GM06990 (cell line): ENCODE results near the gene RAB6A.
"Not testable (repeated sequence)": the region's sequence is repeated elsewhere in the genome, so short reads cannot be mapped to it uniquely, and the experiment has no call there.

ENCODE experiments used
- DNase-seq: peaks from one replicate; pipeline ENCODE4 v3.0.0-alpha.2; 2011; ENCODE audit not compliant: insufficient read length; ENCODE audit errors: extremely low read depth
- H3K27me3 ChIP-seq: replicated peaks from 2 replicates; pipeline ENCODE4 v1.6.0; 2011; ENCODE audit warnings: low read length; ENCODE audit not compliant: control insufficient read depth, insufficient read depth
- H3K36me3 ChIP-seq: 2 replicates; pipeline ENCODE4 v1.5.1; 2011; ENCODE audit warnings: low read length; ENCODE audit not compliant: control insufficient read depth, insufficient read depth
- H3K4me3 ChIP-seq: replicated peaks from 2 replicates; pipeline ENCODE4 v1.5.1; 2011; ENCODE audit warnings: low read depth, mild to moderate bottlenecking, control low read depth, low read length
- CTCF ChIP-seq: IDR thresholded peaks from 2 replicates; pipeline ENCODE4 v1.5.1; 2011; ENCODE audit warnings: low read length, control low read depth, mild to moderate bottlenecking, inconsistent platforms; ENCODE audit not compliant: insufficient read depth, poor library complexity, severe bottlenecking

The RAB6A gene

DNA sequence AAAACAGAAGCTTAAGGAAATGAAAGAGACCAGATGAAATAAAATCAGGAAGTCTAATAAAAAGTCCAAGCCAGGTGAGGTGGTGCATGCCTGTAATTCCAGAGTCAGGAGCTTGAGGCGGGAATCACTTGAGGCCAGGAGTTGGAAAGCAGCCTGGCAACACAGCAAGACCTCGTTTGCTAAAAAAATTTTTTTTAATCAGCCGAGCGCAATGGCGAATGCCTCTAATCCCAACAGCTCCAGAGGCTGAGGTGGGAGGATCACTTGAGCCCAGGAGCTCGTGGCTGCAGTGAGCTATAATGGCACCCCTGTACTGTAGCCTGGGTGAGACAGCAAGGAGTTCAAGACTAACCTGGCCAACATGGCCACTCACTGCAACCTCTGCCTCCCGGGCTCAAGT lies 8.0 kb downstream of the RAB6A start:
- no peaks in the 10 kb centered on the region for H3K36me3 ChIP-seq
- H3K27me3 ChIP-seq, result no peaks in the 10 kb centered on the region
- TF ChIP-seq CTCF, result no peak
- no peak for DNase-seq
- H3K4me3 ChIP-seq, result no peak overlapping the region

DNA sequence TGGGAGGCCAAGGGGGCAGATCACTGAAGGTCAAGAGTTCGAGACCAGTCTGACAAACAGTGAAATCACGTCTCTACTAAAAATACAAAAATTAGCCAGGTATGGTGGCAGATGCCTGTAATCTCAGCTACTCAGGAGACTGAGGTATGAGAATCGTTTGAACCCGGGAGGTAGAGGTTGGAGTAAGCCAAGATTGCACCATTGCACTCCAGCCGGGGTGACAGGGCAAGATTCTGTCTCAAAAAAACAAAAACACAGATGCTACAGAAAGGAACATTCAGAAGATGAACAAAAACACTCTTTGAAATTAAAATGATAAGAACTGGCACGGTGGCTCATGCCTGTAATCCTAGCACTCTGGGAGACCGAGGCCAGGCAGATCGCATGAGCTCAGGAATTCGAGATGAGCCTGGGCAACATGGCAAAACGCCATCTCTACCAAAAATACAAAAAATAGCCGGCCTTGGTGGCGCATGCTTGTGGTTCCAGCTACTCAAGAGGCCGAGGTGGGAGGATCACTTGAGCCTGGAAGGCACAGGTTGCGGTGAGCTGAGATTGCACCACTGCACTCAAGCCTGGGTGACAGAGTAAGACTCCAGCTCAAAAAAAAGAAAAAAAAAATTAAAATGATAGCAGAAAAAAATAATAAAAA lies 8.5 kb downstream of the RAB6A start:
- no peak for DNase-seq
- Histone ChIP-seq H3K27me3 (no peaks in the 10 kb centered on the region), H3K36me3 (no peaks in the 10 kb centered on the region), H3K4me3 (no peak overlapping the region)
- no peak for TF ChIP-seq CTCF

DNA sequence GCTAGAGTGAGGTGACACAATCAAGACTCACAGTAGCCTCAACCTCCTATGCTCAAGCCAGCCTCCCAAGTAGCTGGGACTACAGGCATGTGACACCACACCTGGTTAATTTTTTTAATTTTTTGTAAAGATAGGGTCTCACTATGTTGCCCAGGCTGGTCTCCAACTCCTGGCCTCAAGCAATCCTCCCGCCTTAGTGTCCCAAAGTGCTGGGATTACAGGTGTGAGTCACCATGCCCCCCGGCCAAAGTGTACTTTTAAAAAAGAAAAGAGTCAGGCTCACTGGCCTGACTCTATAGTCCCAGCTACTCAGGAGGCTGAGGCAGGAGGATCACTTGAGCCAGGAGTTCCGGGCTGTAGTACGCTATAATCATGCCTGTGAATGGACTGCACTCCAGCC lies 10.0 kb downstream of the RAB6A start:
- not testable (repeated sequence) for H3K4me3 ChIP-seq, H3K36me3 ChIP-seq, H3K27me3 ChIP-seq, DNase-seq

GRCh38 chr11:73750228-73750627 lies 10.6 kb downstream of the RAB6A start:
- DNase-seq, result no peak
- Histone ChIP-seq H3K36me3 (no peaks in the 10 kb centered on the region), H3K27me3 (no peaks in the 10 kb centered on the region), H3K4me3 (no peak overlapping the region)
- no peak for TF ChIP-seq CTCF

DNA sequence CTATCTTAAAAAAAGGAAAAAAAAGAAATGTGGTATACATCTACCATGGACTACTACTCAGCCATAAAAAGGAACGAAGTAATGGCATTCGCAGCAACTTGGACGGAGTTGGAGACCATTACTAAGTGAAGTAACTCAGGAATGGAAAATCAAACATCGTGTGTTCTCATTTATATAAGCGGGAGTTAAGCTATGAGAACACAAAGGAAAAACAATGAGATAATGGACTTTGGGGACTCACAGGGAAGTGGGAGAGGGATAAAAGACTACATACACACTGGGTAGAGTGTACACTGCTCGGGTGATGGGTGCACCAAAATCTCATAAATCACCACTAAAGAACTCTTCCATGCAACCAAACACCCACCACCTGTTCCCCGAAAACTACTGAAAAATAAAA lies 11.8 kb downstream of the RAB6A start:
- no peak for DNase-seq
- no peaks in the 10 kb centered on the region for H3K36me3 ChIP-seq
- H3K4me3 ChIP-seq, result no peak overlapping the region
- H3K27me3 ChIP-seq, result no peaks in the 10 kb centered on the region
- TF ChIP-seq CTCF, result no peak

GRCh38 chr11:73748300-73748699 lies 12.6 kb downstream of the RAB6A start:
- no peak for TF ChIP-seq CTCF
- no peak for DNase-seq
- no peaks in the 10 kb centered on the region for H3K36me3 ChIP-seq
- H3K4me3 ChIP-seq, result no peak overlapping the region
- H3K27me3 ChIP-seq, result no peaks in the 10 kb centered on the region
